HS-5 (cell line): ENCODE data around the gene IRF3.

Experiments
- DNase-seq: peaks from one replicate; pipeline ENCODE4 v3.0.0-alpha.2; 2012; ENCODE audit warnings: low read depth

IRF3 gene

GRCh38 chr19:49616945-49617344, 48.7 kb downstream of the IRF3 start:
- no peak for DNase-seq

- DNase-seq: no peak
These were observed 49.1 kb downstream of the IRF3 start for GRCh38 chr19:49616532-49616931.

- DNase-seq: no peak
These were observed 49.8 kb downstream of the IRF3 start for GRCh38 chr19:49615861-49616260.

GRCh38 chr19:49614096-49614833, 51.4 kb downstream of the IRF3 start:
- no peak for DNase-seq

GRCh38 chr19:49613374-49613773, 52.3 kb downstream of the IRF3 start:
- no peak for DNase-seq
